ENCODE results near the gene TMEM178A.

- no peak for TF ChIP-seq CTCF (IDR thresholded peaks at IDR 0.05)
- no peak for TF ChIP-seq EZH2 (IDR thresholded peaks at IDR 0.05; ENCODE audit: borderline replicate concordance, insufficient read depth, low read depth, low read length, poor library complexity, severe bottlenecking)
Observed at GRCh38 chr2:39666491-39667101, 879 bp downstream of the TMEM178A start.

Data from B cell (primary cell).